OCI-LY7 (cell line): ENCODE measurements around the gene RIPOR1.

ENCODE experiments used
- CTCF ChIP-seq: fragments of 200-600 bp; sonication (generic); conservative IDR thresholded peaks from 2 replicates; pipeline ENCODE4 v1.5.1; 2014; ENCODE audit warnings: mild to moderate bottlenecking, antibody characterized with exemption, low read length, moderate library complexity, mixed read lengths
- EZH2phosphoT487 ChIP-seq: fragments of 200-600 bp; sonication (generic); IDR thresholded peaks from 2 replicates; pipeline ENCODE4 v1.6.1; 2018; ENCODE audit warnings: low read depth, borderline replicate concordance, mild to moderate bottlenecking, mixed run types, antibody characterized with exemption, low read length, moderate library complexity, mixed read lengths

GRCh38 chr16:67562918-67563707, 34.5 kb downstream of the RIPOR1 start:
- TF ChIP-seq CTCF (peak; percentile 54; the same call in 1 of the 2 replicates), EZH2phosphoT487 (no peak)
